ENCODE measurements around the gene MBNL2. TPM values are rescaled to one million over a fixed set of nuclear protein-coding genes. Genes with fewer than 3 reads are reported as not detected.

The MBNL2 gene
- total RNA-seq, 2 experiments from 2014 or later: 2.7 to 7.4 TPM

- Histone ChIP-seq H3K79me2 (ENCODE audit: insufficient read depth, low read depth, low read length) (no peaks in the 10 kb centered on the region), H3K9me2 (ENCODE audit: insufficient read depth, low read length) (no peaks in the 10 kb centered on the region), H3K4me3 (ENCODE audit: low read depth, low read length, poor library complexity, severe bottlenecking) (no peak overlapping the region), H4K20me1 (ENCODE audit: insufficient read depth, low read length) (no peaks in the 10 kb centered on the region), H3K36me3 (ENCODE audit: insufficient read depth, low read length) (no peaks in the 10 kb centered on the region), H3K4me1 (ENCODE audit: insufficient read depth, low read length, poor library complexity, severe bottlenecking) (no peaks in the 10 kb centered on the region), H3K4me2 (ENCODE audit: low read length) (no peak overlapping the region), H3K9me3 (ENCODE audit: low read length) (no peaks in the 10 kb centered on the region), H3K27ac (ENCODE audit: low read depth, low read length, poor library complexity, severe bottlenecking) (no peak overlapping the region), H2AFZ (ENCODE audit: low read length) (no peak overlapping the region)
- CTCF ChIA-PET (ENCODE audit: unreplicated experiment): no interaction called here
- BruUV-seq (replicated peaks): no TSS peak
- no peak for DNase-seq (ENCODE audit: low spot score)
- POLR2A ChIA-PET: interaction anchor here (0.6 kb wide), 1 partner anchor 87 kb away, joined by 3 read pairs; no protein-coding TSS in a partner anchor
- TF ChIP-seq CTCF (conservative IDR thresholded peaks at IDR 0.05; ENCODE audit: low read length) (no peak), EZH2phosphoT487 (IDR thresholded peaks at IDR 0.05; ENCODE audit: borderline replicate concordance, low read depth, low read length) (no peak)
- intact Hi-C loops (cut with micrococcal nuclease; ENCODE audit: unreplicated experiment): no loop called here
These were observed 96.4 kb downstream of the MBNL2 start for GRCh38 chr13:97318532-97318931.

DNA sequence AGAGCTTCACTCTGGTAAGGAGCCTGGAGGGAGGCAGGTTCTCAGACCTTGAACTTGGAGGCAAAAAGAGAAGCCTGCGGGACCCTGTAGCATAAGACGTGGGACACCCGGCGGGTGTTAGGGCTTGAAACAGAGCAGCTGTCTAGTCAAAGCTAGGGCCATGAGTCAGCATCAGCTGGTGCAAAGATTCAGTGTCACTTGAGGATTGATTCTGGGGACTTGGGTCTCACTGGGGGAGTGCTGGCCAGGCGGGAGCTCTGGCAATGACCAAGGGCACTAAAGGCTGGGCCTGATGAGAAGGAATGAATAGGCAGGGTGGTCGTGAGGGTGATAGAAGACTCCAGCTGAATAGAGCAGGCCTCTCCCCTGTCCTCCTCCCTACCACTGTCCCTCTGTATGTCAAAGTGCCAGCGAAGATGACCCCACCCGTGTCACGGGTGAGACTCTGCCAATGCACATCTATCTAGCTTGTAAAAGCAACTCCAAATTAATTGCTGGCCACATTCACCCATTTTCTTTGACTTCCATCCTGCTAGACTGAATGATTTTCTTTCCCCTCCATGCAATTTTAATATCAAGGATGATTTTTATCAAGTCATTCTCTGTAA, 97.1 kb downstream of the MBNL2 start:
- Histone ChIP-seq H2AFZ (ENCODE audit: low read length) (no peak overlapping the region), H3K36me3 (ENCODE audit: insufficient read depth, low read length) (no peaks in the 10 kb centered on the region), H3K4me3 (ENCODE audit: low read depth, low read length, poor library complexity, severe bottlenecking) (no peak overlapping the region), H3K79me2 (ENCODE audit: insufficient read depth, low read depth, low read length) (no peaks in the 10 kb centered on the region), H4K20me1 (ENCODE audit: insufficient read depth, low read length) (no peaks in the 10 kb centered on the region), H3K27ac (ENCODE audit: low read depth, low read length, poor library complexity, severe bottlenecking) (no peak overlapping the region), H3K9me2 (ENCODE audit: insufficient read depth, low read length) (no peaks in the 10 kb centered on the region), H3K4me1 (ENCODE audit: insufficient read depth, low read length, poor library complexity, severe bottlenecking) (no peaks in the 10 kb centered on the region), H3K4me2 (ENCODE audit: low read length) (no peak overlapping the region), H3K9me3 (ENCODE audit: low read length) (no peaks in the 10 kb centered on the region)
- ChIA-PET POLR2A (interaction anchor here (0.6 kb wide), 1 partner anchor 87 kb away, joined by 3 read pairs; no protein-coding TSS in a partner anchor), CTCF (ENCODE audit: unreplicated experiment) (no interaction called here)
- no peak for TF ChIP-seq CTCF (conservative IDR thresholded peaks at IDR 0.05; ENCODE audit: low read length)
- TF ChIP-seq EZH2phosphoT487 (IDR thresholded peaks at IDR 0.05; ENCODE audit: borderline replicate concordance, low read depth, low read length): no peak
- intact Hi-C loops (cut with micrococcal nuclease; ENCODE audit: unreplicated experiment): no loop called here
- DNase-seq (ENCODE audit: low spot score): no peak
- BruUV-seq (replicated peaks): no TSS peak

- H3K79me2 ChIP-seq (ENCODE audit: insufficient read depth, low read depth, low read length): no peaks in the 10 kb centered on the region
- ChIA-PET POLR2A (no interaction called here), CTCF (ENCODE audit: unreplicated experiment) (no interaction called here)
- intact Hi-C loops (cut with micrococcal nuclease; ENCODE audit: unreplicated experiment): no loop called here
- H3K9me2 ChIP-seq (ENCODE audit: insufficient read depth, low read length): no peaks in the 10 kb centered on the region
- H2AFZ ChIP-seq (ENCODE audit: low read length): no peak overlapping the region
- H3K27ac ChIP-seq (ENCODE audit: low read depth, low read length, poor library complexity, severe bottlenecking): no peak overlapping the region
- no peaks in the 10 kb centered on the region for H3K4me1 ChIP-seq (ENCODE audit: insufficient read depth, low read length, poor library complexity, severe bottlenecking)
- no peak for DNase-seq (ENCODE audit: low spot score)
- TF ChIP-seq EZH2phosphoT487 (IDR thresholded peaks at IDR 0.05; ENCODE audit: borderline replicate concordance, low read depth, low read length) (no peak), CTCF (conservative IDR thresholded peaks at IDR 0.05; ENCODE audit: low read length) (no peak)
- no peak overlapping the region for H3K4me3 ChIP-seq (ENCODE audit: low read depth, low read length, poor library complexity, severe bottlenecking)
- no peak overlapping the region for H3K4me2 ChIP-seq (ENCODE audit: low read length)
- H3K36me3 ChIP-seq (ENCODE audit: insufficient read depth, low read length): no peaks in the 10 kb centered on the region
- H3K9me3 ChIP-seq (ENCODE audit: low read length): no peaks in the 10 kb centered on the region
- BruUV-seq (replicated peaks): no TSS peak
- no peaks in the 10 kb centered on the region for H4K20me1 ChIP-seq (ENCODE audit: insufficient read depth, low read length)
These were observed 99.0 kb downstream of the MBNL2 start for GRCh38 chr13:97321101-97321500.

All from OCI-LY7 (cell line).